Endometrial microvascular endothelial cells (primary cell): ENCODE data around the gene AHR. TPM values are rescaled to one million over a fixed set of nuclear protein-coding genes. Genes with fewer than 3 reads are reported as not detected.
"Not testable (repeated sequence)": the region's sequence is repeated elsewhere in the genome, so short reads cannot be mapped to it uniquely, and the experiment has no call there.

ENCODE experiments used
- in situ Hi-C: cut with HindIII; loops from 2 replicates; pipeline ENCODE4 v1.10.0; 2017; ENCODE audit warnings: low sequenced_read_pairs, low pct_unique_long_range_greater_than_20kb; ENCODE audit errors: inconsistent ontology term
- total RNA-seq: library from RNA; depleted of rRNA; stranded (reverse); fragments of >200 nt; gene quantifications from one replicate; pipeline ENCODE4 v1.2.3, GENCODE V29; 2015; ENCODE audit errors: inconsistent ontology term

The AHR gene
- total RNA-seq, 1 donor from 2014 or later, result 92.1 TPM

GRCh38 chr7:17367502-17367901 lies 69.0 kb downstream of the AHR start:
- in situ Hi-C loops, result no loop called here

- in situ Hi-C loops, result no loop called here
These were observed 70.5 kb downstream of the AHR start for GRCh38 chr7:17368856-17369524.

GRCh38 chr7:17369691-17370426 lies 71.4 kb downstream of the AHR start:
- in situ Hi-C loops, result no loop called here

GRCh38 chr7:17370901-17371585 lies 72.6 kb downstream of the AHR start:
- in situ Hi-C loops, result no loop called here

- in situ Hi-C loops, result no loop called here
These were observed 73.4 kb downstream of the AHR start for GRCh38 chr7:17371671-17372524.

- in situ Hi-C loops, result no loop called here
These were observed 75.7 kb downstream of the AHR start for GRCh38 chr7:17374157-17374556.

GRCh38 chr7:17374654-17375053 lies 76.2 kb downstream of the AHR start:
- in situ Hi-C loops, result no loop called here

- in situ Hi-C loops, result no loop called here
These were observed 78.1 kb downstream of the AHR start for GRCh38 chr7:17376595-17376994.

- in situ Hi-C loops, result no loop called here
These were observed 82.5 kb downstream of the AHR start for GRCh38 chr7:17380736-17381662.

GRCh38 chr7:17382408-17383354 lies 84.2 kb downstream of the AHR start:
- in situ Hi-C loops, result not testable (repeated sequence)

- in situ Hi-C loops, result no loop called here
These were observed 85.9 kb downstream of the AHR start for GRCh38 chr7:17384400-17384799.

GRCh38 chr7:17385612-17386011 lies 87.2 kb downstream of the AHR start:
- in situ Hi-C loops, result no loop called here

- in situ Hi-C loops, result no loop called here
These were observed 91.9 kb downstream of the AHR start for GRCh38 chr7:17390392-17390791.

GRCh38 chr7:17391366-17391765 lies 92.9 kb downstream of the AHR start:
- in situ Hi-C loops, result no loop called here

- in situ Hi-C loops, result no loop called here
These were observed 94.4 kb downstream of the AHR start for GRCh38 chr7:17392846-17393245.

GRCh38 chr7:17394563-17394962 lies 96.1 kb downstream of the AHR start:
- in situ Hi-C loops, result not testable (repeated sequence)
